ENCODE results near the gene GAB2. TPM values are rescaled to one million over a fixed set of nuclear protein-coding genes. Genes with fewer than 3 reads are reported as not detected.
"Not testable (repeated sequence)": the region's sequence is repeated elsewhere in the genome, so short reads cannot be mapped to it uniquely, and the experiment has no call there.

The GAB2 gene
- polyA plus RNA-seq, 1 donor = 12.6 TPM

GRCh38 chr11:78370406-78371172, 47.0 kb downstream of the GAB2 start:
- no peak for DNase-seq (ENCODE audit: low read depth)

- no peak for DNase-seq (ENCODE audit: low read depth)
Observed at GRCh38 chr11:78365381-78365792, 52.2 kb downstream of the GAB2 start.

DNA sequence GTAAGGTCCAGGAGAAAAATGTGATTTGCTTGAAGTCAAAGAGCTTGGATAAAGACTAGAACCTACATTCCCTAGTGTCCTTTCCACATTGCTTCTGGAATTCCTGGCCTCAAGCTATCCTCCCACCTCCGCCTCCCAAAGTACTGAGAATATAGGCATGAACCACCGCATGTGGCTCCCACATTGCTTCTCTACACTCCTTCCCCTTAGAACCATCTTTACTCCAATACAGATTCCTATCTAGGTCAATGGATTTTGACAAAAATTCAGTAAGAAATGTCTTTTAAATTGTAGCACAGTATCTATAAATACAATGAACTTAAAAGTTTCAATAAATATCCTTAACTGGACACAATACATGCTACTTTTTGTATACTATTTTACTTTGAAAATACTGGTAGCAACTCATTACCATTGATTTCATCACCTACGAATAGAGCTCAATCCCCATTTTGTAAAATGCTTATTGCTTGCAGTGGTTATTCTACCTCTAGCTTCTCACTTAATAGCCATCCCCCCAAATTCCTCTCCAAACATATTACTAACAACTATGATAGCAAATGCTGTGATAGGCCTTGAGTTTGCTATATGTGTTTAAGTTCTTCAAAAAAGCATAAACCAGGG, 53.4 kb downstream of the GAB2 start:
- no peak for DNase-seq (ENCODE audit: low read depth)

DNA sequence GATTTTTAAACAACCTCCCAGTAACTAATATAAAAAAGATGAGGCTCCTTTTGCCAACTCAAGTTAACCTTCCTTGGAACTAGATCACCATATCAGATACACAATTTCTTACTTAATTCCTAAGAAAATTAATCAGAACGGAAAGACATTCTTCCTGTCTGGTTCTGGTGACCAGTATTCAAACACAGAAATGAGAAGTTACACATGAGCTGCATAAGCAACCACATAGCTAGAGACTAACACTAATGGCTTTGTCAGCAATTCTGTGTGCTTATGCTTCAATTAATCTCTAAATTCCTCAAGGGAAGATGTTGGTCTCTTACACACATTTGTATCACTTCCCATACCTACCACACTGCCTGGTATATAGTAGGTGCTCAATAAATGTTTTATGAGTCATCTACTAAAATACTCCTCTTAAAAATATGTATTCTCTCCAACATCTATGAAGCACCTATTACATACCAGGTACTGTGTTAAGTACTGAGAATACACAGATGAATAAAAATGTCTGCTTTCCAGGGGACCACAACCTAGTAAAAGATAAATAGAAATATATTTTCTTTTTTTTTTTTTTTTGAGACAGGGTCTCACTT, 54.5 kb downstream of the GAB2 start:
- no peak for DNase-seq (ENCODE audit: low read depth)

- no peak for DNase-seq (ENCODE audit: low read depth)
Observed at GRCh38 chr11:78361228-78361627, 56.4 kb downstream of the GAB2 start.

GRCh38 chr11:78359921-78360320, 57.7 kb downstream of the GAB2 start:
- DNase-seq (ENCODE audit: low read depth) = no peak

- not testable (repeated sequence) for DNase-seq (ENCODE audit: low read depth)
Observed at GRCh38 chr11:78357924-78358323, 59.7 kb downstream of the GAB2 start.

DNA sequence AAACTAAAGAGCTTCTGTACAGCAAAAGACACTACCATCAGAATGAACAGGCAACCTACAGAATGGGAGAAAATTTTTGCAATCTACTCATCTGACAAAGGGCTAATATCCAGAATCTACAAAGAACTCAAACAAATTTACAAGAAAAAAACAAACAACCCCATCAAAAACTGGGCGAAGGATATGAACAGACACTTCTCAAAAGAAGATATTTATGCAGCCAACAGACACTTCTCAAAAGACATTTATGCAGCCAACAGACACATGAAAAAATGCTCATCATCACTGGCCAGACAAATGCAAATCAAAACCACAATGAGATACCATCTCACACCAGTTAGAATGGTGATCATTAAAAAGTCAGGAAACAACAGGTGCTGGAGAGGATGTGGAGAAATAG, 60.2 kb downstream of the GAB2 start:
- DNase-seq (ENCODE audit: low read depth) = not testable (repeated sequence)

DNA sequence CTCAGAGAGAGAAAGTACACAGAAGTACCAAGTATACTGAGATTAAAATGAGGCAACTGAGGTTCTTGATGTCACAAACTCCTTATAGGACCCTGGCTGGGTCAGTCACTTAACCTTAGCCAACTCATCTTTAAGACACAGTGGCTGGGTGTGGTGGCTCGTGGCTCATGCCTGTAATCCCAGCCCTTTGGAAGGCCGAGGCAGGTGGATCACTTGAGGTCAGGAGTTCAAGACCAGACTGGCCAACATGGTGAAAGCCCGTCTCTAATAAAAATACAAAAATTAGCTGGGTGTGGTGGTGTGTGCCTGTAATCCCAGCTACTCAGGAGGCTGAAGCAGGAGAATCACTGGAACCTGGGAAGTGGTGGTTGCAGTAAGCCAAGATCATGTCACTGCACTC, 61.9 kb downstream of the GAB2 start:
- not testable (repeated sequence) for DNase-seq (ENCODE audit: low read depth)

DNA sequence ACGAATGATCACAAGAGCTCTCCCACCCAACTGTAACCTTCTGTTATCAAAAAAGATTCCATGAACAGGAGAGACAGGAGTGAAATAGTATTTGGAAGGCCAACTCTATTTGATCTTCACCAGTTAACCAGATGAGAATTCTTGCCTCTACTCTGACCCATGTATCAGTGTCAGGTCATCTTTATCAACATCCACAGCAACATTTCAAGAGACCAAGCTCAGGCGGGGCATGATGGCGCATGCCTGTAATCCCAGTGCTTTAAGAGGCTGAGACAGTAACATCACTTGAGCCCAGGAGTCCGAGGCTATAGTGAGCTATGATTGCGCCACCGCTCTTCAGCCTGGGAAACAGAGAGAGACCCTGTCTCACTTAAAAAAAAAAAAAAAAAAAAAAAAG, 62.3 kb downstream of the GAB2 start:
- DNase-seq (ENCODE audit: low read depth) = no peak

DNA sequence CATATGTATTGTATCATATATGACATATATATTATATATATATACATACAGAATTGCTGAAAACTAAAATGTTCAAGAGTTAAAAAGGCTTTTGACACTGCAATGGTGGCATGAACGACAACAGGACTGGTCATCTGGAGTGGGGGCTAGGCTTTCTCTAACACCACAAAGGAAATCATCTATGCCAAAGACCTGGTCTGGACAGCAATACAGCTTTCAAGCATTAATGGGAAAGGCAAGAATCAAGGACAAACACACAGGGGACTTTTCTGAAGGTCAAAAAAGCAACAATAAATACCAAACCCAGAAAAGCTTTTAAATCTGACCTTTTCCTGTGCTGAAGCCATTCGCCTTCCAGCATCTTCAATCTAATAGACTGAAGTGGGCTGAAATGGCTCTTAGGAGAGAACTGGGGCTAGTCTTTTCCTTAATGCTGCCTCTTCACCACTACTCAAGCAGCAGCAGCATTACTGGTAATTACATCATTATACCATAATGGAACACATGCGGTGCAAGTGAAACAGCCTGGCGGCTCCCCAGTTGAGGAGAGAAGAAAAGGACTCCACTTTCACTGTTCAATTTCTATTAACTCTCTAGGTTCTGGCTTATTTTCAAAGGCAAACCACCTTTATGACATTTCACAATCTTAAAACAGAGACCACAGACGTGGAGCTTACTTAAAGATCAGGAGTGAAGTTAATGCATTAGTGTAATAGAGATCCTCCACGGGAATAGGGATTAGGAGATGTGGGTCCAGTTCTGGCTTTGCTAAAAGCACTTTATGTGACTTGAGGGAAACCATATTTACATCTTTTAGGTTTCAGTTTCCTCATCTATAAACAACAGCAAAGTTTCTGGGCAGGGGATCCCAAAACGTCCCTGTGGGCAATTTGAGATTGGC, 63.0 kb downstream of the GAB2 start:
- DNase-seq (ENCODE audit: low read depth) = no peak

- no peak for DNase-seq (ENCODE audit: low read depth)
Observed at GRCh38 chr11:78351979-78352841, 65.4 kb downstream of the GAB2 start.

- DNase-seq (ENCODE audit: low read depth) = no peak
Observed at GRCh38 chr11:78351193-78351592, 66.4 kb downstream of the GAB2 start.

DNA sequence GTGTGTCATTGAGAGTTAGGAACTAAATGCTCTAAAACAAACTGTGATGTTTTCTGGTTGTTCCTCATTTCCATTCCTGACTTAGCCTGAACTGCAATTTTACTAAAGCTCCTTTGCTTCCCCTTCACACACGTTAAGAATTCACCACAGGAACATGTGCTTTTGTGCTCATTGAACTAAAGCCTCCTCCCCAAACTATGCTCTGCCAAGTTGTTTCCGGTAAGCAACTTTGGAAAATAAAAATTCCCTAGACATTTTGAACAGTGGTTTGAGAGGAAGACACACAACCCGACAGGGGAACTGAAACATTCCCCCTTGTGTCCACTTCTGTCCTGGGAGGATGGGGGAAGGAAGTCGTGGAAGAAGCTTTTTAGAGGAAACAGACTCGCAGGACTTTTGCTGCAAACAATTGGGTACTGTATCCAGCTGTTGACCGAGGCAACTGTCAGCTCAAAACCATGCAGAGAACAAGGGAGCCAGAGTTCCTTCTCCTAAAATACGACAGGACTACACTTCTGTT, 66.9 kb downstream of the GAB2 start:
- DNase-seq (ENCODE audit: low read depth) = peak; percentile 64

DNA sequence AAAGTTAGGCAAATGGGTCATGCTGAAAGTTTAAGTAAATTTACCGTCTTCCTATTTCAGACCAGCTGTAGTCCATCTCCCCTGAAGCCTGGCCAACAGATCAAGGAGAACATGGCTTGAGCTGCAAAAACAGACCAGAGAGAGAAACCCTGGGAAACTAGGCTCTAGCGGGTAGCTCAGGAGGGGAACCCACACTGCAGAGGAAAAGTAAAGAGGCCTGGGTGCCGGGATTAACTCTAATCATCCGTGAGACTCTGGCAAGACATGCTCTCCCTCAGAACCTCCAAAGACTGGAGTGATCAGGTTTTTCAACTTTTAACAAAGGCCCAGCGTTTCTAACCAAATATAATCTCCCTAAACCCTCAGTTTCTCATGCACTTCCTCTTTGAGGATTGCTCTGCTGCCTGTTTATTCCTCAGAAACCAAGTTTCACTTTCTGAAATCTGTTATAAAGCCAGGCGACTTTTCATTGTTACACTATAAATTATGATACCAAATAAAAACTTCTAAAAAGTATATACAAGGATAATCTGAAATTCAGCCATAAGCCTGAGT, 67.5 kb downstream of the GAB2 start:
- DNase-seq (ENCODE audit: low read depth) = no peak

GRCh38 chr11:78349624-78350023, 68.0 kb downstream of the GAB2 start:
- no peak for DNase-seq (ENCODE audit: low read depth)

DNA sequence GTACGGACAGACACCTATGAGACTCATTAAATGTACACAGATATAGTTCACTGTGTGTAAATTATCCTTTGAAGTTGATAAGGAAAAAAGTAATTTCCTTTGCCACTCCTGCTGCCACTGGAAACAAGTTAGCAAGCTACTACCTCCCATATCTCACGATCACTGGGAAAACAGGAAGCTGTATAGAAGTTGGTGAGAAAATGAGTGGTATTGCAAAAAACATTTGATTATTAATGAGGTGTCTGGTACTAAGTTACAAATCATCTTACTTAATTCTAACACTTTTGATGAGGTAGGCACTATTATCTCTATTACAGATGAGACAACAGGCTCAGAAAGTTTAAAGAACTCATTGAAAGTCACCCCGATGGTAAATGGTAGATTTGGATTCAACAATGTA, 68.5 kb downstream of the GAB2 start:
- DNase-seq (ENCODE audit: low read depth) = no peak

DNA sequence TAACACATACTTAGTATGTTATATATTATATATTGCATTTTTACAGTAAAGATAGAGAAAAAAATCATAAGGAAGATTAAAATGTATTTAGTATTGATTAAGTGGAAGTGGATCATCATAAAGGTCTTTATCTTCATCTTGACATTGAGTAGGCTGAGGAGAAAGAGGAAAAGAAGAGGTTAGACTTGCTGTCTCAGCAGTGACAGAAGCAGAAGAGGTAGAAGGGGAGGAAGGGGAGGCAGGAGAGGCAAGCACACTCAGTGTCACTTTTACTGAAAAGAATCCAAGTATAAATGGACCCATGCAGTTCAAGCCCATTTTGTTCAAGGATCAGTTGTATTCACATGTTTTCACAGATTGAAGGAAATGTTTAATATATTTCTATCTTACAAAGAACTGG, 69.7 kb downstream of the GAB2 start:
- no peak for DNase-seq (ENCODE audit: low read depth)

DNA sequence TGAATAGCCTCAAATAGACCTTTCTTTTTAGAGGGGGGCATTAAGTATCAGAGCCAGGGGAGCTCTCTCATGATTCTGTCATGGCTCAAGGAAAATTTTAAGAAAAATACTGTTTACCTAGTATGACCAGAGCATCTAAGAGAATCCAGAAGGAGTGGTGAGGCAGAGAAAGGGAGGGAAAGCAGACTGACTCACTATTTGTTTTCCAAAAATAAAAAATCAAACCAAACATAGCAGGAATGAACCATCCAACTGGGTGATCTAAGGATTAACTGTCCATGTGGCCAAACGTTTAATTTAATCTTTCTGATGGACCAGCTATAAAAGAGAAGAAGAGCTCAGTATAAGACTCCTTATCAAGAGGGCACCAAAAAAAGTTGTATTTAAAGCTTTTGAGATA, 70.8 kb downstream of the GAB2 start:
- no peak for DNase-seq (ENCODE audit: low read depth)

- DNase-seq (ENCODE audit: low read depth) = no peak
Observed at GRCh38 chr11:78345450-78345849, 72.2 kb downstream of the GAB2 start.

DNA sequence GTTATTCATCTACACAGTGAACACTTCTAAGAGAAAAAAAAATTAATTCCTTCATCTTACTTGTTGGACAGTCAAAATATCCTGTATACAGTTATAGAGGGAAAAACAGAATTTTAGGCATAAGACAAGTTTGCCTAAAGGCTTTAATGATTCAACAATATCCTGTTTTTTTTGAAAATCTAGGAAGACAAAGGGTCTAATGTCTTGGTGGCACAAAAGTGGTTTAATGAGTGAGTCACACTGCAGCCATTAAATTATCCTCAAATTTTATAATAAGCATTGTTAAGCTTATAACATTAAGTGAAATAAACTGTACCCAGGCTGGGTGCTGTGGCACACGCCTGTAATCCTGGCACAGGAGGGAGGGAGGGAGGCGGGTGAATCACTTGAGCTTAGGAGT, 72.9 kb downstream of the GAB2 start:
- DNase-seq (ENCODE audit: low read depth) = no peak

Data from forelimb muscle (tissue), 1 donor.